Measurements from ENCODE around the gene GJD2.

GJD2 gene

DNA sequence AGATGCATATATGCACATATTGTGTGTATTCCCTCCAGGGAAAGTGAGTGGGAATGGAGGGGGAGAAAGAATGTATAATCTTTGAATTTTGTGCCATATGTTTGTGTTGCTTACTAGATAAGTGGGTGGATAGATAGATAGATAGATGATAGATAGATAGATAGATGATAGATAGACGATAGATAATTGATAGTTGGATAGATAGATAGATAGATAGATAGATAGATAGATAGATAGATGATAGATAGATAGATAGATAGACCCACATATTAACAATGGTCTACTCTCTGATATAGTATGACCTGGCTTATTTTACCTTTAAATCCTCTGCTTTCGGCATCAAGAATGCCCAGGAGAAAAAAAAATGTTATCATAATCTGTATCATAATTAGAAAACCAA is 21.2 kb downstream of the GJD2 start:
- TF ChIP-seq, protein P1, sequence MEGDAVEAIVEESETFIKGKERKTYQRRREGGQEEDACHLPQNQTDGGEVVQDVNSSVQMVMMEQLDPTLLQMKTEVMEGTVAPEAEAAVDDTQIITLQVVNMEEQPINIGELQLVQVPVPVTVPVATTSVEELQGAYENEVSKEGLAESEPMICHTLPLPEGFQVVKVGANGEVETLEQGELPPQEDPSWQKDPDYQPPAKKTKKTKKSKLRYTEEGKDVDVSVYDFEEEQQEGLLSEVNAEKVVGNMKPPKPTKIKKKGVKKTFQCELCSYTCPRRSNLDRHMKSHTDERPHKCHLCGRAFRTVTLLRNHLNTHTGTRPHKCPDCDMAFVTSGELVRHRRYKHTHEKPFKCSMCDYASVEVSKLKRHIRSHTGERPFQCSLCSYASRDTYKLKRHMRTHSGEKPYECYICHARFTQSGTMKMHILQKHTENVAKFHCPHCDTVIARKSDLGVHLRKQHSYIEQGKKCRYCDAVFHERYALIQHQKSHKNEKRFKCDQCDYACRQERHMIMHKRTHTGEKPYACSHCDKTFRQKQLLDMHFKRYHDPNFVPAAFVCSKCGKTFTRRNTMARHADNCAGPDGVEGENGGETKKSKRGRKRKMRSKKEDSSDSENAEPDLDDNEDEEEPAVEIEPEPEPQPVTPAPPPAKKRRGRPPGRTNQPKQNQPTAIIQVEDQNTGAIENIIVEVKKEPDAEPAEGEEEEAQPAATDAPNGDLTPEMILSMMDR (IDR thresholded peaks at IDR 0.05; ENCODE audit: low read length), result no peak
- no peak for TF ChIP-seq EZH2 (IDR thresholded peaks at IDR 0.05; ENCODE audit: borderline replicate concordance, low read length)
- H3F3A ChIP-seq (ENCODE audit: insufficient read depth, low read length), result no peaks in the 10 kb centered on the region
- no peak overlapping the region for H3K4me3 ChIP-seq (ENCODE audit: low read depth, low read length, poor library complexity, severe bottlenecking)
- H3K9me2 ChIP-seq (ENCODE audit: low read depth, low read length), result no peaks in the 10 kb centered on the region
- no peaks in the 10 kb centered on the region for H4K20me1 ChIP-seq (ENCODE audit: insufficient read depth, low read length)
- H2AFZ ChIP-seq (ENCODE audit: low read length), result no peak overlapping the region
- no peak overlapping the region for H3K9ac ChIP-seq (ENCODE audit: low read length)
- H3K4me1 ChIP-seq (ENCODE audit: insufficient read depth, low read length, severe bottlenecking), result no peaks in the 10 kb centered on the region
- H3K27ac ChIP-seq (ENCODE audit: low read depth, low read length, poor library complexity, severe bottlenecking), result no peak overlapping the region
- no peaks in the 10 kb centered on the region for H3K27me3 ChIP-seq (ENCODE audit: insufficient read depth, low read length)
- H3K79me2 ChIP-seq (ENCODE audit: insufficient read depth, low read length), result no peaks in the 10 kb centered on the region
- no peaks in the 10 kb centered on the region for H3K9me3 ChIP-seq (ENCODE audit: low read length)
- H3K4me2 ChIP-seq (ENCODE audit: low read length), result no peak overlapping the region
- H3K36me3 ChIP-seq (ENCODE audit: insufficient read depth, low read length), result no peaks in the 10 kb centered on the region

DNA sequence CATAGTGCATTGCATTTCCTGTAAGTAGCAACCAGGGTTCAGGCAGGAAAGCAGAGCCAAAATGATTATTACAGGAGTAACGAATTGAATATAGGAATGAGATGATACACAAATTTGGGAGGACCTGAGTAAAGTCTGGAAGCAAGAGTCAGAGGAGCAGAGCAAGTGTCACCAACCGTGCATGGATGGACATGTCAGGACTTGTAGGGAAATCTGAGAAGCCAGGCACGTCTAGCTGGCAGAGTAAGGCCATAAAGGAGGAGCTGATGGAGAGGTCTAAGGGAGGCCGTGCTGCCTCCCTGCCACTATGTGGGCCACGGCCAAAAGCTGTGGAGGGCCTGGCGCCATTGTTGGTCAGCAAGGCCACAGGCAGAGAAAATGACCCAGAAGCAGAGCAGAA is 22.4 kb downstream of the GJD2 start:
- no peaks in the 10 kb centered on the region for H4K20me1 ChIP-seq (ENCODE audit: insufficient read depth, low read length)
- TF ChIP-seq EZH2 (IDR thresholded peaks at IDR 0.05; ENCODE audit: borderline replicate concordance, low read length), result no peak
- TF ChIP-seq, protein P1 (IDR thresholded peaks at IDR 0.05; ENCODE audit: low read length), result no peak
- no peaks in the 10 kb centered on the region for H3F3A ChIP-seq (ENCODE audit: insufficient read depth, low read length)
- H3K4me3 ChIP-seq (ENCODE audit: low read depth, low read length, poor library complexity, severe bottlenecking), result no peak overlapping the region
- no peaks in the 10 kb centered on the region for H3K9me3 ChIP-seq (ENCODE audit: low read length)
- H3K4me1 ChIP-seq (ENCODE audit: insufficient read depth, low read length, severe bottlenecking), result no peaks in the 10 kb centered on the region
- no peak overlapping the region for H2AFZ ChIP-seq (ENCODE audit: low read length)
- no peak overlapping the region for H3K27ac ChIP-seq (ENCODE audit: low read depth, low read length, poor library complexity, severe bottlenecking)
- no peaks in the 10 kb centered on the region for H3K9me2 ChIP-seq (ENCODE audit: low read depth, low read length)
- no peaks in the 10 kb centered on the region for H3K27me3 ChIP-seq (ENCODE audit: insufficient read depth, low read length)
- no peaks in the 10 kb centered on the region for H3K36me3 ChIP-seq (ENCODE audit: insufficient read depth, low read length)
- no peaks in the 10 kb centered on the region for H3K79me2 ChIP-seq (ENCODE audit: insufficient read depth, low read length)
- H3K4me2 ChIP-seq (ENCODE audit: low read length), result no peak overlapping the region
- no peak overlapping the region for H3K9ac ChIP-seq (ENCODE audit: low read length)

DNA sequence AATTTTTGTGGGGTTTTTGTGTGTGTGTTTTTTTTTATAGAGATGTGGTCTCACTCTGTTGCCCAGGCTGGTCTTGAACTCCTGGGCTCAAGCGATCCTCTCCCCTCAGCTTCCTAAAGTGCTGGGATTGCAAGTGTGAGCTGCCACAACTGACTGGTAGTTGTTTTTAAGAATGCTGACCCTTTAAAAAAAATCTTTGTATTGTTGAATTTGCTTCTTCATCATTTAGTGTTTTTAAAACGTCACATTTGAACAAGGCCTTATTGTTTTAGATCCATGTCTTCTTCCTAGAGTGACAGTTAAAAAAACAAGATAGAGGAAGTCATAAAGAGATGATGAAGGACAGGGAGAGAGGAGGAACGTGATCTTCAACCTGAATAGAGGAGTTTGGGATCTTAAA is 24.1 kb downstream of the GJD2 start:
- H3K9me2 ChIP-seq (ENCODE audit: low read depth, low read length), result no peaks in the 10 kb centered on the region
- H3K4me1 ChIP-seq (ENCODE audit: insufficient read depth, low read length, severe bottlenecking), result no peaks in the 10 kb centered on the region
- no peaks in the 10 kb centered on the region for H4K20me1 ChIP-seq (ENCODE audit: insufficient read depth, low read length)
- H3K36me3 ChIP-seq (ENCODE audit: insufficient read depth, low read length), result no peaks in the 10 kb centered on the region
- no peak overlapping the region for H3K27ac ChIP-seq (ENCODE audit: low read depth, low read length, poor library complexity, severe bottlenecking)
- H3K9me3 ChIP-seq (ENCODE audit: low read length), result no peaks in the 10 kb centered on the region
- H3K79me2 ChIP-seq (ENCODE audit: insufficient read depth, low read length), result no peaks in the 10 kb centered on the region
- H3K27me3 ChIP-seq (ENCODE audit: insufficient read depth, low read length), result no peaks in the 10 kb centered on the region
- TF ChIP-seq, protein P1 (IDR thresholded peaks at IDR 0.05; ENCODE audit: low read length), result no peak
- TF ChIP-seq EZH2 (IDR thresholded peaks at IDR 0.05; ENCODE audit: borderline replicate concordance, low read length), result no peak
- no peak overlapping the region for H3K4me2 ChIP-seq (ENCODE audit: low read length)
- no peak overlapping the region for H2AFZ ChIP-seq (ENCODE audit: low read length)
- H3K9ac ChIP-seq (ENCODE audit: low read length), result no peak overlapping the region
- H3F3A ChIP-seq (ENCODE audit: insufficient read depth, low read length), result no peaks in the 10 kb centered on the region
- no peak overlapping the region for H3K4me3 ChIP-seq (ENCODE audit: low read depth, low read length, poor library complexity, severe bottlenecking)
